ENCODE results near the gene CNTNAP2. TPM values are rescaled to one million over a fixed set of nuclear protein-coding genes. Genes with fewer than 3 reads are reported as not detected.

CNTNAP2 gene
- total RNA-seq, 4 donors from 2014 or later = 0.91 to 16.0 TPM; not detected in 2

GRCh38 chr7:148115308-148115707 lies 1998.7 kb downstream of the CNTNAP2 start:
- Histone ChIP-seq H3K9me3 (no peaks in the 10 kb centered on the region), H3K27me3 (no peaks in the 10 kb centered on the region), H3K4me1 (no peaks in the 10 kb centered on the region), H3K4me3 (no peak overlapping the region), H3K27ac (no peak overlapping the region), H3K36me3 (no peaks in the 10 kb centered on the region)
- intact Hi-C loops (cut with DNase I; ENCODE audit: low total_unique reads) = no loop called here
- DNase-seq = no peak
- no peak for TF ChIP-seq POLR2A (IDR thresholded peaks at IDR 0.05)
- TF ChIP-seq CTCF (IDR thresholded peaks at IDR 0.05) = no peak

- intact Hi-C loops (cut with DNase I; ENCODE audit: low total_unique reads) = no loop called here
- TF ChIP-seq POLR2A (IDR thresholded peaks at IDR 0.05) = no peak
- TF ChIP-seq CTCF (IDR thresholded peaks at IDR 0.05) = no peak
These were observed 1999.6 kb downstream of the CNTNAP2 start for GRCh38 chr7:148116195-148116594.

GRCh38 chr7:148116829-148117403 lies 2000.3 kb downstream of the CNTNAP2 start:
- no peaks in the 10 kb centered on the region for H3K27me3 ChIP-seq
- intact Hi-C loops (cut with DNase I; ENCODE audit: low total_unique reads) = no loop called here
- no peaks in the 10 kb centered on the region for H3K4me1 ChIP-seq
- H3K4me3 ChIP-seq = no peak overlapping the region
- H3K9me3 ChIP-seq = no peaks in the 10 kb centered on the region
- H3K27ac ChIP-seq = no peak overlapping the region
- DNase-seq = no peak
- H3K36me3 ChIP-seq = no peaks in the 10 kb centered on the region
- TF ChIP-seq CTCF (IDR thresholded peaks at IDR 0.05) = no peak
- no peak for TF ChIP-seq POLR2A (IDR thresholded peaks at IDR 0.05)

More at GRCh38 chr7:148116195-148116594, 1999.6 kb downstream of the CNTNAP2 start:
- no peaks in the 10 kb centered on the region for H3K36me3 ChIP-seq
- no peaks in the 10 kb centered on the region for H3K4me1 ChIP-seq
- DNase-seq = no peak
- no peak overlapping the region for H3K4me3 ChIP-seq
- H3K9me3 ChIP-seq = no peaks in the 10 kb centered on the region
- no peak overlapping the region for H3K27ac ChIP-seq
- H3K27me3 ChIP-seq = no peaks in the 10 kb centered on the region

GRCh38 chr7:148118371-148118770 lies 2001.8 kb downstream of the CNTNAP2 start:
- Histone ChIP-seq H3K4me3 (no peak overlapping the region), H3K36me3 (no peaks in the 10 kb centered on the region), H3K9me3 (no peaks in the 10 kb centered on the region), H3K4me1 (no peaks in the 10 kb centered on the region), H3K27me3 (no peaks in the 10 kb centered on the region), H3K27ac (no peak overlapping the region)
- TF ChIP-seq POLR2A (IDR thresholded peaks at IDR 0.05) = no peak
- TF ChIP-seq CTCF (IDR thresholded peaks at IDR 0.05) = no peak
- intact Hi-C loops (cut with DNase I; ENCODE audit: low total_unique reads) = no loop called here
- DNase-seq = no peak

- TF ChIP-seq POLR2A (IDR thresholded peaks at IDR 0.05) = no peak
- TF ChIP-seq CTCF (IDR thresholded peaks at IDR 0.05) = no peak
- H3K27ac ChIP-seq = no peak overlapping the region
- no peaks in the 10 kb centered on the region for H3K36me3 ChIP-seq
- no peaks in the 10 kb centered on the region for H3K27me3 ChIP-seq
- H3K4me1 ChIP-seq = no peaks in the 10 kb centered on the region
- H3K4me3 ChIP-seq = no peak overlapping the region
- no peaks in the 10 kb centered on the region for H3K9me3 ChIP-seq
- no peak for DNase-seq
- intact Hi-C loops (cut with DNase I; ENCODE audit: low total_unique reads) = no loop called here
These were observed 2004.8 kb downstream of the CNTNAP2 start for GRCh38 chr7:148121401-148121800.

All from uterus (tissue), 4 donors.